NCI-H526 treated with DMSO at 0.1 percent for 48 hours (cell line): Measurements from ENCODE around the gene KIF3B.
"Not testable (repeated sequence)": the region's sequence is repeated elsewhere in the genome, so short reads cannot be mapped to it uniquely, and the experiment has no call there.

Experiments
- DNase-seq: peaks from one replicate; lab custom pipeline; 2025; lab: John Stamatoyannopoulos, UW

Gene KIF3B

GRCh38 chr20:32277361-32278198, at the start of gene KIF3B:
Gene KIF3B (plus strand): TSS chr20:32277651. CDS start chr20:32309778, 32,127 bp downstream.
- peak; percentile 91 for DNase-seq

GRCh38 chr20:32227744-32228688, 49.4 kb upstream of the KIF3B start:
- DNase-seq: no peak

GRCh38 chr20:32229251-32229747, 48.2 kb upstream of the KIF3B start:
- DNase-seq: no peak

GRCh38 chr20:32230707-32231106, 46.7 kb upstream of the KIF3B start:
- no peak for DNase-seq

GRCh38 chr20:32231245-32231644, 46.2 kb upstream of the KIF3B start:
- DNase-seq: no peak

- DNase-seq: no peak
Observed at GRCh38 chr20:32231847-32232246, 45.6 kb upstream of the KIF3B start.

GRCh38 chr20:32232326-32232886, 45.0 kb upstream of the KIF3B start:
- DNase-seq: no peak

GRCh38 chr20:32233286-32233685, 44.2 kb upstream of the KIF3B start:
- DNase-seq: no peak

- no peak for DNase-seq
Observed at GRCh38 chr20:32234135-32234808, 43.2 kb upstream of the KIF3B start.

- no peak for DNase-seq
Observed at GRCh38 chr20:32235331-32236047, 42.0 kb upstream of the KIF3B start.

- no peak for DNase-seq
Observed at GRCh38 chr20:32236048-32236533, 41.4 kb upstream of the KIF3B start.

- DNase-seq: no peak
Observed at GRCh38 chr20:32236819-32237218, 40.6 kb upstream of the KIF3B start.

- DNase-seq: no peak
Observed at GRCh38 chr20:32237419-32237818, 40.0 kb upstream of the KIF3B start.

- no peak for DNase-seq
Observed at GRCh38 chr20:32238483-32239425, 38.7 kb upstream of the KIF3B start.

GRCh38 chr20:32240205-32240604, 37.2 kb upstream of the KIF3B start:
- no peak for DNase-seq

- no peak for DNase-seq
Observed at GRCh38 chr20:32241807-32242206, 35.6 kb upstream of the KIF3B start.

GRCh38 chr20:32244150-32244823, 33.2 kb upstream of the KIF3B start:
- DNase-seq: no peak

GRCh38 chr20:32244959-32245358, 32.5 kb upstream of the KIF3B start:
- DNase-seq: no peak

- not testable (repeated sequence) for DNase-seq
Observed at GRCh38 chr20:32246208-32246607, 31.2 kb upstream of the KIF3B start.
